ENCODE results near the gene RXRA. TPM values are rescaled to one million over a fixed set of nuclear protein-coding genes. Genes with fewer than 3 reads are reported as not detected.

RXRA gene
- total RNA-seq, 1 experiment from 2014 or later, result 29.9 TPM

GRCh38 chr9:134426436-134426835, 100.2 kb downstream of the RXRA start:
- no peaks in the 10 kb centered on the region for H3K9me3 ChIP-seq (ENCODE audit: control insufficient read depth, low read depth, low read length)
- no peak overlapping the region for H3K4ac ChIP-seq (ENCODE audit: low read depth, low read length)
- no peaks in the 10 kb centered on the region for H3K27me3 Mint-ChIP-seq (ENCODE audit: low read depth)
- no peak overlapping the region for H2BK120ac ChIP-seq (ENCODE audit: low read depth, low read length, poor library complexity, severe bottlenecking)
- H3K9me3 Mint-ChIP-seq, result no peaks in the 10 kb centered on the region
- H3K56ac ChIP-seq (ENCODE audit: insufficient read length, low read depth, low read length), result no peak overlapping the region
- no peak overlapping the region for H4K91ac ChIP-seq (ENCODE audit: insufficient read length, low read depth, low read length)
- H2BK5ac ChIP-seq (ENCODE audit: insufficient read length, low read length), result no peak overlapping the region
- DNase-seq, result no peak
- no peaks in the 10 kb centered on the region for H3K79me1 ChIP-seq (ENCODE audit: insufficient read depth, low read depth, low read length, poor library complexity, severe bottlenecking)
- no peak overlapping the region for H2BK12ac ChIP-seq (ENCODE audit: insufficient read length, low read depth, low read length)
- TF ChIP-seq CTCF (conservative IDR thresholded peaks at IDR 0.05), result no peak
- no peak overlapping the region for H2AK5ac ChIP-seq (ENCODE audit: insufficient read length, low read length)
- H3K18ac ChIP-seq (ENCODE audit: insufficient read length, low read depth, low read length), result no peak overlapping the region
- H3K27me3 ChIP-seq (ENCODE audit: insufficient read depth, low read length), result no peaks in the 10 kb centered on the region
- no peak overlapping the region for H3T11ph ChIP-seq (ENCODE audit: low read length)
- WGBS (ENCODE audit: extremely low coverage, insufficient read length, low lambda C conversion rate), result no CpG with 5 or more reads among the region's 15 CpGs
- H3K79me2 ChIP-seq (ENCODE audit: insufficient read depth, low read length), result no peaks in the 10 kb centered on the region
- no peaks in the 10 kb centered on the region for H4K20me1 ChIP-seq (ENCODE audit: control insufficient read depth, insufficient read depth, insufficient read length)
- no peak overlapping the region for H3K9ac ChIP-seq (ENCODE audit: extremely low read depth, insufficient read length, low read length)
- H4K5ac ChIP-seq (ENCODE audit: insufficient read length, low read depth, low read length), result no peak overlapping the region
- H2BK20ac ChIP-seq (ENCODE audit: low read depth, low read length, poor library complexity, severe bottlenecking), result no peak overlapping the region
- no peaks in the 10 kb centered on the region for H3K23me2 ChIP-seq (ENCODE audit: insufficient read length, low read depth, low read length, poor library complexity, severe bottlenecking)
- H3K4me2 ChIP-seq (ENCODE audit: insufficient read depth, insufficient read length, low read length), result no peak overlapping the region
- H3K4me1 Mint-ChIP-seq, result no peaks in the 10 kb centered on the region
- H3K14ac ChIP-seq (ENCODE audit: insufficient read depth, low read length), result no peak overlapping the region
- no peak overlapping the region for H3K23ac ChIP-seq (ENCODE audit: insufficient read length, low read depth, low read length)
- no peak overlapping the region for H3K4me3 Mint-ChIP-seq
- H3K27ac ChIP-seq (ENCODE audit: insufficient read length, low read depth, low read length), result no peak overlapping the region
- no peak overlapping the region for H2AFZ ChIP-seq (ENCODE audit: low read length)
- H3K36me3 Mint-ChIP-seq (ENCODE audit: insufficient read depth in 1 of 3, low read depth in 3 of 3), result peaks cover 1 to 14% (median 2%) of the 10 kb centered on the region in 3 experiments; a peak in 6 of 7 replicates
- H3K27ac Mint-ChIP-seq, result no peak overlapping the region
- no peak overlapping the region for H2BK15ac ChIP-seq (ENCODE audit: low read depth, low read length)
- no peaks in the 10 kb centered on the region for H3K4me1 ChIP-seq (ENCODE audit: insufficient read depth, low read length)
- H4K8ac ChIP-seq (replicated peaks; ENCODE audit: insufficient read length, low read depth, low read length), result no peak overlapping the region
